ENCODE data around the gene TMEM203. TPM values are rescaled to one million over a fixed set of nuclear protein-coding genes. Genes with fewer than 3 reads are reported as not detected.

Gene TMEM203
- total and polyA plus RNA-seq, 2 of the 13 experiments (the other 11 are each of a cell fraction or from before 2014, with no cell fraction given), result 23.4 to 36.7 TPM

GRCh38 chr9:137198902-137199283 lies 6.6 kb downstream of the TMEM203 start (continued):
- TF ChIP-seq ZNF629 (CRISPR knock-in tag; conservative IDR thresholded peaks at IDR 0.05) (no peak), ZNF383 (CRISPR knock-in tag; IDR thresholded peaks at IDR 0.05; ENCODE audit: borderline replicate concordance) (no peak), SRSF9 (IDR thresholded peaks at IDR 0.05; ENCODE audit: borderline replicate concordance, insufficient read depth, low read depth, low read length, poor library complexity, severe bottlenecking) (no peak), NR2F2 (IDR thresholded peaks at IDR 0.05; ENCODE audit: borderline replicate concordance, low read depth) (no peak), KLF12 (CRISPR knock-in tag; IDR thresholded peaks at IDR 0.05; ENCODE audit: borderline replicate concordance) (peak; percentile 74; the same call in 1 of the 2 replicates), ZNF281 (CRISPR knock-in tag; IDR thresholded peaks at IDR 0.05; ENCODE audit: borderline replicate concordance) (peak; percentile 40; the same call in 1 of the 2 replicates), CEBPG (CRISPR knock-in tag; IDR thresholded peaks at IDR 0.05) (no peak), ZFX (CRISPR knock-in tag; IDR thresholded peaks at IDR 0.05; ENCODE audit: low read depth) (0 out of 2 replicates have a peak, but pooled peaks have one; percentile 3), ZNF562 (CRISPR knock-in tag; IDR thresholded peaks at IDR 0.05; ENCODE audit: borderline replicate concordance) (no peak), NFE2L2 (IDR thresholded peaks at IDR 0.05; ENCODE audit: low read length) (no peak), ELF4 (CRISPR knock-in tag; IDR thresholded peaks at IDR 0.05; ENCODE audit: borderline replicate concordance) (no peak), FOXM1 (CRISPR knock-in tag; IDR thresholded peaks at IDR 0.05) (no peak), ELF3 (CRISPR knock-in tag; IDR thresholded peaks at IDR 0.05) (no peak), SAP130 (CRISPR knock-in tag; IDR thresholded peaks at IDR 0.05; ENCODE audit: low read depth) (peak; percentile 16; the same call in 1 of the 2 replicates), ZNF784 (CRISPR knock-in tag; IDR thresholded peaks at IDR 0.05; ENCODE audit: borderline replicate concordance) (peak; percentile 45; the same call in 1 of the 2 replicates), ZBTB42 (CRISPR knock-in tag; IDR thresholded peaks at IDR 0.05) (no peak), HOXD1 (CRISPR knock-in tag; IDR thresholded peaks at IDR 0.05) (no peak), AHDC1 (CRISPR knock-in tag; IDR thresholded peaks at IDR 0.05; ENCODE audit: borderline replicate concordance) (no peak), GABPA (IDR thresholded peaks at IDR 0.05; ENCODE audit: low read depth, low read length) (no peak), GABPA (CRISPR knock-in tag; IDR thresholded peaks at IDR 0.05; ENCODE audit: low read depth) (no peak), ZNF788 (CRISPR knock-in tag; IDR thresholded peaks at IDR 0.05; ENCODE audit: borderline replicate concordance) (no peak), GZF1 (CRISPR knock-in tag; IDR thresholded peaks at IDR 0.05) (no peak), POGZ (CRISPR knock-in tag; IDR thresholded peaks at IDR 0.05) (no peak), TARDBP (CRISPR knock-in tag; IDR thresholded peaks at IDR 0.05) (no peak)
